Endodermal cell (in vitro differentiated cells): ENCODE measurements around the gene CEP104. TPM values are rescaled to one million over a fixed set of nuclear protein-coding genes. Genes with fewer than 3 reads are reported as not detected.

Experiments used
- DNase-seq: peaks from one replicate; pipeline ENCODE4 v3.0.0-alpha.2; 2017
- H3K27ac ChIP-seq: 2 replicates; pipeline ENCODE4 v1.5.1; 2013; ENCODE audit warnings: mild to moderate bottlenecking, low read depth, low read length, moderate library complexity
- H3K27me3 ChIP-seq: 2 replicates; pipeline ENCODE4 v1.6.1; 2013; ENCODE audit warnings: mild to moderate bottlenecking, low read length, moderate library complexity; ENCODE audit not compliant: insufficient read depth, control insufficient read depth, poor library complexity, severe bottlenecking
- H3K36me3 ChIP-seq: 2 replicates; pipeline ENCODE4 v1.7.0; 2013; ENCODE audit warnings: mild to moderate bottlenecking, low read length, moderate library complexity; ENCODE audit not compliant: control insufficient read depth, insufficient read depth
- H3K4me1 ChIP-seq: one replicate; pipeline ENCODE4 v1.7.0; 2013; ENCODE audit warnings: low read length; ENCODE audit not compliant: control insufficient read depth, insufficient read depth
- H3K4me3 ChIP-seq: 2 replicates; pipeline ENCODE4 v1.5.1; 2013; ENCODE audit warnings: mild to moderate bottlenecking, low read length, moderate library complexity
- H3K9ac ChIP-seq: 2 replicates; pipeline ENCODE4 v1.6.1; 2013; ENCODE audit warnings: mild to moderate bottlenecking, low read length, moderate library complexity; ENCODE audit not compliant: poor library complexity, severe bottlenecking; ENCODE audit errors: extremely low read depth
- H3K9me3 ChIP-seq: 2 replicates; pipeline ENCODE4 v1.6.1; 2013; ENCODE audit warnings: mild to moderate bottlenecking, low read length, moderate library complexity; ENCODE audit not compliant: control insufficient read depth
- H3K27ac Mint-ChIP-seq: 2 replicates; pipeline ENCODE4 v1.8.0; 2020; ENCODE audit warnings: mixed read lengths
- H3K27me3 Mint-ChIP-seq: 2 replicates; pipeline ENCODE4 v1.8.0; 2021; ENCODE audit warnings: mild to moderate bottlenecking, mixed read lengths; ENCODE audit not compliant: insufficient read depth
- H3K36me3 Mint-ChIP-seq: 2 replicates; pipeline ENCODE4 v1.8.0; 2020; ENCODE audit warnings: low read depth, mixed read lengths
- H3K4me1 Mint-ChIP-seq: 2 replicates; pipeline ENCODE4 v1.8.0; 2020; ENCODE audit warnings: mixed read lengths
- H3K4me3 Mint-ChIP-seq: 2 replicates; pipeline ENCODE4 v1.8.0; 2020; ENCODE audit warnings: mild to moderate bottlenecking, moderate library complexity, mixed read lengths
- H3K9me3 Mint-ChIP-seq: 2 replicates; pipeline ENCODE4 v1.8.0; 2020; ENCODE audit warnings: mild to moderate bottlenecking, mixed read lengths
- WGBS, 2 experiments: methylation state at CpG; one replicate each; pipeline versions ENCODE4 v1.1.5 to v1.1.7; 2013; ENCODE audit warnings: missing lambda C conversion rate in 2 of 2, mixed read lengths in 1 of 2; ENCODE audit not compliant: insufficient coverage in 1 of 2, insufficient read length in 1 of 2; 5-methylcytosine and 5-hydroxymethylcytosine counted together
- total RNA-seq, 2 donors: library from RNA; stranded (reverse); fragmentation: NEBNext Ultra II Directional in 1 of 2; extraction: Animal tissue kit (Norgen Biotek cat#: 25700) in 1 of 2; gene quantifications; 2 replicates in 1 of 2; 3 replicates in 1 of 2; pipeline ENCODE4 v1.2.1, GENCODE V29; 2021
- TF ChIP-seq, protein P1 (sequence below): fragments of 200-600 bp; sonication (generic); conservative IDR thresholded peaks from 2 replicates; pipeline ENCODE4 v1.5.0; 2021; ENCODE audit warnings: antibody characterized with exemption, mild to moderate bottlenecking

Gene CEP104
- total RNA-seq, 2 donors from 2014 or later = 34.2 to 47.5 TPM

DNA sequence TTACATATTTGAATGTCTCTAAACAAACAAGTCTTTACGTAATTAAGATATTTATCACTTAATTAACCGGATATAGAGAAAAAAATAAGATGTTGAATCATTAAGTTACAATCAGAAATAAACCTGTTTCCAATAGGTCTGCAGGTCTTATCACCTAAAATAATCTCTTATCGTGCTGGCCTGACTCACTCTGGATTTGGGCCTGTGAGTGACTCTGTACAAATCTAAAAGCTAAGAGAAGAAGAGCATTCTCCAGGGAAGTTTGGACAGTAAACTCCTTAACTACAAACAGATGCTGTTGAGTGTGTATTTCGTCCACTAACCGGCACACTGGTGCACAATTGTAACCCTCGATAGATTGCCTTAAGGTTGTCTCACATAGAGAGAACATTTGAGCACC is 25.3 kb downstream of the CEP104 start:
- Mint-ChIP-seq H3K36me3 (peaks cover 69% of the 10 kb centered on the region), H3K4me1 (no peaks in the 10 kb centered on the region), H3K9me3 (no peaks in the 10 kb centered on the region), H3K27ac (no peak overlapping the region), H3K4me3 (no peak overlapping the region), H3K27me3 (no peaks in the 10 kb centered on the region)
- Histone ChIP-seq H3K4me3 (no peak overlapping the region), H3K27me3 (no peaks in the 10 kb centered on the region), H3K4me1 (no peaks in the 10 kb centered on the region), H3K27ac (no peak overlapping the region), H3K9me3 (no peaks in the 10 kb centered on the region), H3K36me3 (peaks cover 59% of the 10 kb centered on the region), H3K9ac (no peak overlapping the region)
- WGBS, 2 experiments = 91 to 100% methylated on average over 3 to 5 of the region's 6 CpGs
- TF ChIP-seq, protein P1, sequence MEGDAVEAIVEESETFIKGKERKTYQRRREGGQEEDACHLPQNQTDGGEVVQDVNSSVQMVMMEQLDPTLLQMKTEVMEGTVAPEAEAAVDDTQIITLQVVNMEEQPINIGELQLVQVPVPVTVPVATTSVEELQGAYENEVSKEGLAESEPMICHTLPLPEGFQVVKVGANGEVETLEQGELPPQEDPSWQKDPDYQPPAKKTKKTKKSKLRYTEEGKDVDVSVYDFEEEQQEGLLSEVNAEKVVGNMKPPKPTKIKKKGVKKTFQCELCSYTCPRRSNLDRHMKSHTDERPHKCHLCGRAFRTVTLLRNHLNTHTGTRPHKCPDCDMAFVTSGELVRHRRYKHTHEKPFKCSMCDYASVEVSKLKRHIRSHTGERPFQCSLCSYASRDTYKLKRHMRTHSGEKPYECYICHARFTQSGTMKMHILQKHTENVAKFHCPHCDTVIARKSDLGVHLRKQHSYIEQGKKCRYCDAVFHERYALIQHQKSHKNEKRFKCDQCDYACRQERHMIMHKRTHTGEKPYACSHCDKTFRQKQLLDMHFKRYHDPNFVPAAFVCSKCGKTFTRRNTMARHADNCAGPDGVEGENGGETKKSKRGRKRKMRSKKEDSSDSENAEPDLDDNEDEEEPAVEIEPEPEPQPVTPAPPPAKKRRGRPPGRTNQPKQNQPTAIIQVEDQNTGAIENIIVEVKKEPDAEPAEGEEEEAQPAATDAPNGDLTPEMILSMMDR = no peak
- no peak for DNase-seq

DNA sequence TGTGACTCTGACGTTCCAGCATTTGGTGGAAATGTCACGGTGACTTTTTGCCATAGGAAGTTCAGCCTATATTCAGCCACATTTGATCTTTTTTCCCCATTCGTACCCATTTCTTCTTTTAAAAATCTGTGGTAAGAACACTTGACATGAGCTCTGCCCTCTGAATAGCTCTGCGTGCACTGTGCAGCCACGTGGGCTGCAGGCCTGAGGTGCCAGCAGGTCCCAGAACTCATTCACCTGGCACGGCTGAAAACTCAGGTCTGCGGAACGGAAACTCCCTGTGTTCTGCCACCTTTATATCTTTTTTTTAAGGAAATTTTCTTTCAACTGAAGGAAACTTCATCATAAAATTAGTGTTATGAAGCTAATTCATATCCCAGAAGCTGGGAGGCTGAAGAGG is 28.6 kb downstream of the CEP104 start:
- Histone ChIP-seq H3K4me3 (no peak overlapping the region), H3K9ac (no peak overlapping the region), H3K27me3 (no peaks in the 10 kb centered on the region), H3K36me3 (peaks cover 60% of the 10 kb centered on the region), H3K4me1 (no peaks in the 10 kb centered on the region), H3K9me3 (no peaks in the 10 kb centered on the region), H3K27ac (no peak overlapping the region)
- Mint-ChIP-seq H3K36me3 (peaks cover 67% of the 10 kb centered on the region), H3K27me3 (no peaks in the 10 kb centered on the region), H3K4me1 (no peaks in the 10 kb centered on the region), H3K9me3 (no peaks in the 10 kb centered on the region), H3K4me3 (no peak overlapping the region), H3K27ac (no peak overlapping the region)
- TF ChIP-seq, protein P1 = no peak
- DNase-seq = no peak
- WGBS, 2 experiments = 93 to 99% methylated on average over 8 of the region's 8 CpGs

DNA sequence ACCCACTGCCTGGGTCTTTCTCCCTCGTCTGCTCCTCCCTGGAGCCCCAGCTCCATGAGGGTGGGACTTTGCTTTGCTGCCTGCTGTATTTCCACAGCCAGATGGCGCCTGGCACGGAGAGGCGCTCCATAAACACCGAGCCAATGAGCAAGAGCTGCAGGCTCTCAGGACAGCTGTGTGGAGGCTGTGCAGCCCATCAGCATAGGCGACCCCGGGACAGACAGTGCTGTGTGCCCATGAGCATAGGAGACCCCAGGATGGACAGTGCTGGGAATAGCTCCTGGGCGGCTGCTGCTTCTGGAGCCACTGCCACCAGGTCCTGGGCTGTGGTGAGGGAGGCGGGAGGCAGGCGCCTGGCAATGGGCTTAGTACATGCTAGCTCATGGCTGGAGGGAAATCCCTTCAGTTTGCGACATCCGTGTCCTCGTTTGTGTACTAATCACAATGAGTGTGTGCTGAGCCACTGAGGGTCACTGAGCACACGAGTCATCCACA is 29.2 kb downstream of the CEP104 start:
- Histone ChIP-seq H3K27ac (no peak overlapping the region), H3K4me1 (no peaks in the 10 kb centered on the region), H3K9me3 (no peaks in the 10 kb centered on the region), H3K27me3 (no peaks in the 10 kb centered on the region), H3K4me3 (no peak overlapping the region), H3K36me3 (peaks cover 60% of the 10 kb centered on the region), H3K9ac (no peak overlapping the region)
- H3K4me1 Mint-ChIP-seq = no peaks in the 10 kb centered on the region
- 88 to 92% methylated on average over 12 to 14 of the region's 14 CpGs for WGBS, 2 experiments
- no peaks in the 10 kb centered on the region for H3K9me3 Mint-ChIP-seq
- H3K4me3 Mint-ChIP-seq = no peak overlapping the region
- peaks cover 67% of the 10 kb centered on the region for H3K36me3 Mint-ChIP-seq
- no peaks in the 10 kb centered on the region for H3K27me3 Mint-ChIP-seq
- no peak overlapping the region for H3K27ac Mint-ChIP-seq
- peak; percentile 81 for DNase-seq
- TF ChIP-seq, protein P1 = peak; percentile 61
